Activated CD8-positive, alpha-beta T cell treated with anti-CD3 and anti-CD28 coated beads for 36 hours (primary cell): Measurements from ENCODE around the gene CELF2. TPM values are rescaled to one million over a fixed set of nuclear protein-coding genes. Genes with fewer than 3 reads are reported as not detected.

ENCODE experiments used
- ATAC-seq: fragments of 200-7000 bp; cut with Tn5 transposase; one replicate; pipeline ENCODE4 v1.10.0; 2021; ENCODE audit warnings: mild to moderate bottlenecking, moderate library complexity
- CTCF ChIA-PET: fragments of 350-600 bp; sonication (Branson Sonifier 250); formaldehyde crosslinking; loops from one replicate; lab custom pipeline; 2021; ENCODE audit warnings: antibody characterized with exemption; lab: Charles Lee
- POLR2A ChIA-PET: fragments of 350-600 bp; sonication (Branson Sonifier 250); formaldehyde crosslinking; loops from one replicate; lab custom pipeline; 2021; ENCODE audit warnings: antibody characterized with exemption; lab: Charles Lee
- DNase-seq: peaks from one replicate; pipeline ENCODE4 v3.0.0-alpha.2; 2020
- H3K27ac Mint-ChIP-seq: one replicate; pipeline ENCODE4 v1.8.0; 2021; ENCODE audit warnings: mild to moderate bottlenecking, mixed read lengths
- H3K27me3 Mint-ChIP-seq: one replicate; pipeline ENCODE4 v1.8.0; 2021; ENCODE audit warnings: mixed read lengths
- H3K36me3 Mint-ChIP-seq: one replicate; pipeline ENCODE4 v1.8.0; 2021; ENCODE audit warnings: low read depth, mixed read lengths
- H3K4me1 Mint-ChIP-seq: one replicate; pipeline ENCODE4 v1.8.0; 2021; ENCODE audit warnings: low read depth, mixed read lengths
- H3K4me3 Mint-ChIP-seq: one replicate; pipeline ENCODE4 v1.8.0; 2021; ENCODE audit warnings: mild to moderate bottlenecking, moderate library complexity, mixed read lengths
- H3K9me3 Mint-ChIP-seq: one replicate; pipeline ENCODE4 v1.8.0; 2021; ENCODE audit warnings: mixed read lengths
- CTCF ChIP-seq: fragments of 200-600 bp; IDR thresholded peaks from one replicate; pipeline ENCODE4 v1.8.0; 2022; ENCODE audit warnings: antibody characterized with exemption, mild to moderate bottlenecking
- intact Hi-C: fragments of 100-400 bp; cut with micrococcal nuclease; formaldehyde crosslinking; loops from one replicate; pipeline ENCODE4 v1.10.0; 2022
- total RNA-seq, 2 experiments: library from RNA; stranded (reverse); gene quantifications; one replicate each; pipeline ENCODE4 v1.2.3, GENCODE V29; 2021

CELF2 gene
- total RNA-seq, 2 experiments from 2014 or later = 132 to 133 TPM

- DNase-seq = no peak
- H3K36me3 Mint-ChIP-seq = no peaks in the 10 kb centered on the region
- TF ChIP-seq CTCF = no peak
- peaks cover 18% of the 10 kb centered on the region for H3K4me1 Mint-ChIP-seq
- H3K27me3 Mint-ChIP-seq = no peaks in the 10 kb centered on the region
- intact Hi-C loops = loop anchor here (5.0 kb wide), 2 partner anchors 51 to 361 kb away; no protein-coding TSS in a partner anchor
- no peak for ATAC-seq
- no peak overlapping the region for H3K27ac Mint-ChIP-seq
- ChIA-PET POLR2A (interaction anchor here (1.5 kb wide), 1 partner anchor 141 kb away, joined by 3 read pairs; no protein-coding TSS in a partner anchor), CTCF (interaction anchor here (1.0 to 5.9 kb wide), 12 partner anchors 9 to 159 kb away, joined by 3 to 52 read pairs (median 4); no protein-coding TSS in a partner anchor)
- no peaks in the 10 kb centered on the region for H3K9me3 Mint-ChIP-seq
- no peak overlapping the region for H3K4me3 Mint-ChIP-seq
These were observed 93.8 kb downstream of the CELF2 start for GRCh38 chr10:11111490-11111889.

GRCh38 chr10:11112718-11113117 lies 95.0 kb downstream of the CELF2 start:
- Mint-ChIP-seq H3K36me3 (no peaks in the 10 kb centered on the region), H3K4me3 (no peak overlapping the region), H3K4me1 (peaks cover 18% of the 10 kb centered on the region), H3K27me3 (no peaks in the 10 kb centered on the region), H3K27ac (no peak overlapping the region), H3K9me3 (no peaks in the 10 kb centered on the region)
- ATAC-seq = no peak
- DNase-seq = no peak
- POLR2A ChIA-PET = interaction anchor here (0.8 to 1.5 kb wide), 2 partner anchors 51 to 140 kb away, joined by 3 read pairs; no protein-coding TSS in a partner anchor
- no peak for TF ChIP-seq CTCF
- intact Hi-C loops = loop anchor here (2.0 to 5.0 kb wide), 3 partner anchors 50 to 360 kb away; no protein-coding TSS in a partner anchor
- CTCF ChIA-PET = interaction anchor here (1.1 to 5.9 kb wide), 19 partner anchors 8 to 170 kb away, joined by 3 to 52 read pairs (median 6); no protein-coding TSS in a partner anchor

GRCh38 chr10:11113156-11113555 lies 95.5 kb downstream of the CELF2 start:
- peak overlapping the region; percentile 26 for H3K27ac Mint-ChIP-seq
- ChIA-PET POLR2A (interaction anchor here (0.8 to 1.5 kb wide), 2 partner anchors 36 to 139 kb away, joined by 3 read pairs; no protein-coding TSS in a partner anchor), CTCF (interaction anchor here (0.6 to 5.9 kb wide), 29 partner anchors 7 to 198 kb away, joined by 3 to 52 read pairs (median 4); no protein-coding TSS in a partner anchor)
- H3K36me3 Mint-ChIP-seq = no peaks in the 10 kb centered on the region
- peak; percentile 50 for DNase-seq
- intact Hi-C loops = loop anchor here (2.0 to 5.0 kb wide), 3 partner anchors 49 to 359 kb away; no protein-coding TSS in a partner anchor
- no peaks in the 10 kb centered on the region for H3K9me3 Mint-ChIP-seq
- ATAC-seq = peak; percentile 92
- H3K27me3 Mint-ChIP-seq = no peaks in the 10 kb centered on the region
- H3K4me1 Mint-ChIP-seq = peaks cover 18% of the 10 kb centered on the region
- peak; percentile 64 for TF ChIP-seq CTCF
- H3K4me3 Mint-ChIP-seq = no peak overlapping the region

GRCh38 chr10:11114269-11114668 lies 96.6 kb downstream of the CELF2 start:
- CTCF ChIA-PET = interaction anchor here (0.8 to 5.9 kb wide), 12 partner anchors 10 to 158 kb away, joined by 3 to 52 read pairs (median 6); no protein-coding TSS in a partner anchor
- no peak overlapping the region for H3K4me3 Mint-ChIP-seq
- no peak overlapping the region for H3K27ac Mint-ChIP-seq
- H3K36me3 Mint-ChIP-seq = no peaks in the 10 kb centered on the region
- ATAC-seq = no peak
- H3K27me3 Mint-ChIP-seq = no peaks in the 10 kb centered on the region
- TF ChIP-seq CTCF = no peak
- no peak for DNase-seq
- POLR2A ChIA-PET = no interaction called here
- H3K9me3 Mint-ChIP-seq = no peaks in the 10 kb centered on the region
- H3K4me1 Mint-ChIP-seq = peaks cover 18% of the 10 kb centered on the region
- intact Hi-C loops = loop anchor here (5.0 kb wide), 2 partner anchors 48 to 358 kb away; no protein-coding TSS in a partner anchor

- intact Hi-C loops = no loop called here
- ChIA-PET CTCF (interaction anchor here (3.3 to 5.9 kb wide), 3 partner anchors 9 to 155 kb away, joined by 19 to 52 read pairs (median 25); no protein-coding TSS in a partner anchor), POLR2A (no interaction called here)
- Mint-ChIP-seq H3K9me3 (no peaks in the 10 kb centered on the region), H3K4me3 (no peak overlapping the region), H3K4me1 (peaks cover 18% of the 10 kb centered on the region), H3K36me3 (no peaks in the 10 kb centered on the region), H3K27ac (no peak overlapping the region), H3K27me3 (no peaks in the 10 kb centered on the region)
- ATAC-seq (no peak), DNase-seq (no peak)
- TF ChIP-seq CTCF = no peak
These were observed 97.7 kb downstream of the CELF2 start for GRCh38 chr10:11115337-11115736.
